ENCODE data around the gene OTOG. TPM values are rescaled to one million over a fixed set of nuclear protein-coding genes. Genes with fewer than 3 reads are reported as not detected.

OTOG gene
- total RNA-seq, 6 experiments from 2014 or later: not detected

DNA sequence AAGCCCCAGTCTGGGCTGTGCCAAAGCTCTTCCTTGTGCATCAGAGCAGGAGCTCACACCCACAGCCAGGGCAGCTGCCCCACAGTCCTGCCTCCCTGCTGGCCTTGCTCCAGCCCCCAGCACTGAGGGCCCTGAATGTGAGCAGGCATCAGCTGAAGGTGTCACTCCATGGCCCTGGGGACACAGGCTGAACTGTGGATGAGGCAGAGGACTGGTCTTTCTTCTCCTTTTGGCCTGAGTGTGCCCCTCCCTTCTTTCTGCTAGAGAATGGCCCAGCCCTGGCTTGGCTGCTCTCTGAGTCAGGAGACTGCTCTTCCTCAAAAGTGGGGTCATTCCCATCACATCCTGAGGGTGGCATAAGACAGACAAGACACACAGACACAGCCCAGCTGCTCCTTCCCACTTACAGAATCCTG lies 16.2 kb downstream of the OTOG start:
- DNase-seq (peak in 1 of 3 donors; percentile 36), ATAC-seq (peak in 2 of 4 donors; percentile 22 to 34)
- H3K4me3 ChIP-seq: no peak overlapping the region
- H3K36me3 ChIP-seq: no peaks in the 10 kb centered on the region
- H3K27ac ChIP-seq: no peak overlapping the region
- no peaks in the 10 kb centered on the region for H3K4me1 ChIP-seq
- intact Hi-C loops (cut with DNase I): no loop called here
- H3K9me3 ChIP-seq: no peaks in the 10 kb centered on the region
- no peaks in the 10 kb centered on the region for H3K27me3 ChIP-seq
- no peak for TF ChIP-seq POLR2A (IDR thresholded peaks at IDR 0.05)
- TF ChIP-seq, protein P1, sequence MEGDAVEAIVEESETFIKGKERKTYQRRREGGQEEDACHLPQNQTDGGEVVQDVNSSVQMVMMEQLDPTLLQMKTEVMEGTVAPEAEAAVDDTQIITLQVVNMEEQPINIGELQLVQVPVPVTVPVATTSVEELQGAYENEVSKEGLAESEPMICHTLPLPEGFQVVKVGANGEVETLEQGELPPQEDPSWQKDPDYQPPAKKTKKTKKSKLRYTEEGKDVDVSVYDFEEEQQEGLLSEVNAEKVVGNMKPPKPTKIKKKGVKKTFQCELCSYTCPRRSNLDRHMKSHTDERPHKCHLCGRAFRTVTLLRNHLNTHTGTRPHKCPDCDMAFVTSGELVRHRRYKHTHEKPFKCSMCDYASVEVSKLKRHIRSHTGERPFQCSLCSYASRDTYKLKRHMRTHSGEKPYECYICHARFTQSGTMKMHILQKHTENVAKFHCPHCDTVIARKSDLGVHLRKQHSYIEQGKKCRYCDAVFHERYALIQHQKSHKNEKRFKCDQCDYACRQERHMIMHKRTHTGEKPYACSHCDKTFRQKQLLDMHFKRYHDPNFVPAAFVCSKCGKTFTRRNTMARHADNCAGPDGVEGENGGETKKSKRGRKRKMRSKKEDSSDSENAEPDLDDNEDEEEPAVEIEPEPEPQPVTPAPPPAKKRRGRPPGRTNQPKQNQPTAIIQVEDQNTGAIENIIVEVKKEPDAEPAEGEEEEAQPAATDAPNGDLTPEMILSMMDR (IDR thresholded peaks at IDR 0.05): no peak

DNA sequence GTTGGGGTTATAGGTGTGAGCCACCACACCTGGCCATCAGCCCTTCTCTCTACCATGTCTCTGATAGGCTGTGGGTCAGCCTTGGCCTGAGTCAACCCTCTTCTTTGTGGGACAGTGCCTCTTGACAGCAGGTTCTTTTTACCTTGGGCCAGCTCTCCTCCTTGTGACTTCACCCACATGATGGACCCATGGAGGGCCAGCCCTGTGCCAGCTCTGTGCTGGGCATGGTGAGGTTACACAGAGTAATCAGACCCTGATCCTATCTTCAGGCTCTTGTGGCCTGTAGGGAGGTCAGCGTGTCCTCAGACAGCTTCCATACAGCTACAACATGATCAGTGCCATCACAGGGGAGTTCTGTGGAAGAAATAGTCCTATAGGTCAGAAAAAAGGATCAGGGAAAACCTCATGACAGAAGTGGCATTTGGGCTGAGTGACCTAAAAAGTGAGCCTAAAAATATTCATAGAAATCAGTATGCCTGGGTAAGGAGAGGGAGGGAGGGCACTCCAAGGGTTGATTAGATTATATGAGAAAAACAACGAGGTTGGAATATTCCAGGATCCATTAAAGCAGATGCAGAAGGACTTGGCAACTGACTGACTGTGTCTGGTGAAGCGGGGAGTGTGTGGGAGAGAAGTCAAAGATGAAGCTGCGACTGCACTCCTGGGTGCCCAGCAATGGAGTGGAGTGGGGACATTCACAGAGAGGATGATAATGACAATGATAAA lies 17.1 kb downstream of the OTOG start:
- DNase-seq: peak in 1 of 3 donors; percentile 20
- intact Hi-C loops (cut with DNase I): no loop called here
- TF ChIP-seq, protein P1 (IDR thresholded peaks at IDR 0.05): no peak
- TF ChIP-seq POLR2A (IDR thresholded peaks at IDR 0.05): no peak
- no peaks in the 10 kb centered on the region for H3K36me3 ChIP-seq
- WGBS (ENCODE audit: insufficient coverage, low coverage, low lambda C conversion rate, missing lambda C conversion rate): 72% methylated on average over 4 of the region's 4 CpGs
- ATAC-seq: no peak
- no peaks in the 10 kb centered on the region for H3K27me3 ChIP-seq
- no peak overlapping the region for H3K4me3 ChIP-seq
- H3K4me1 ChIP-seq: no peaks in the 10 kb centered on the region
- no peak overlapping the region for H3K27ac ChIP-seq
- H3K9me3 ChIP-seq: no peaks in the 10 kb centered on the region

DNA sequence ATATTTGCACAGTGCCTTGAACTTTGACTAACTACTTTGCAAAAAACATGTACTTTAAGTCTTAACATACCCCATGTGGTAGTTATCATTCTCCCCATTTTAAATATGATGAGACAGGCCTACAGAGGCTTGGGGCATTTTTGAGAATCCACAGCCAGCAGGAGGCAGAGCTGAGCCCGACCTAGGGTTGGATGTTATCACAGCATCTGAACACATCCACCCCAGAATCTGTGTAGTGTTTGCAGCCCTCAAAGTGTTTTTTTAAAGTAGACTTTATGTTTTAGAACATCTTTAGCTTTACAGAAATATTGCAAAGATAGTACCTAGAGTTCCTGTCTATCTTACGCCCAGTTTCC lies 17.6 kb downstream of the OTOG start:
- TF ChIP-seq, protein P1 (IDR thresholded peaks at IDR 0.05): no peak
- TF ChIP-seq POLR2A (IDR thresholded peaks at IDR 0.05): no peak
- H3K27ac ChIP-seq: no peak overlapping the region
- ATAC-seq (no peak), DNase-seq (no peak)
- WGBS (ENCODE audit: insufficient coverage, low coverage, low lambda C conversion rate, missing lambda C conversion rate): 63% methylated on average over 2 of the region's 2 CpGs
- intact Hi-C loops (cut with DNase I): no loop called here
- no peak overlapping the region for H3K4me3 ChIP-seq
- no peaks in the 10 kb centered on the region for H3K9me3 ChIP-seq
- H3K36me3 ChIP-seq: no peaks in the 10 kb centered on the region
- H3K27me3 ChIP-seq: no peaks in the 10 kb centered on the region
- H3K4me1 ChIP-seq: no peaks in the 10 kb centered on the region

DNA sequence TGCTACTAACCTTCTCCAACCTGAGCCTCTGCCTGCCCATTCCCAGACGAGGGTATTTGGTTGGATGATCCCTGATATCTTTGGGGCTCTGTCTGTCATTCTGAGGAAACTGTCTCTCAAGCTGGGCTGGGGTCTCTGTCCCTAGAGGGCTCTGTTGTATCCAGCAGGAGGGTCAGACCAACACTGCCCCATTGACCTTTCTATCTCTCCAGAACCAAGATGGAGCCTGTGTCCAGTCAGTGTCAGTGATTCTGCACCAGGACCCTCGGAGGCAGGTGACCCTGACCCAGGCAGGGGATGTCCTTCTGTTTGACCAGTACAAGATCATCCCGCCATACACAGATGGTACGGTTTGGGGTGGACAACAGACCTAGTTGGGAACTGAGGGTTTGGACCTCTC lies 21.9 kb downstream of the OTOG start:
- no peaks in the 10 kb centered on the region for H3K27me3 ChIP-seq
- H3K36me3 ChIP-seq: no peaks in the 10 kb centered on the region
- DNase-seq (peak in 1 of 3 donors; percentile 8), ATAC-seq (no peak)
- no peak for TF ChIP-seq POLR2A (IDR thresholded peaks at IDR 0.05)
- TF ChIP-seq, protein P1 (IDR thresholded peaks at IDR 0.05): no peak
- no peaks in the 10 kb centered on the region for H3K9me3 ChIP-seq
- H3K27ac ChIP-seq: no peak overlapping the region
- WGBS (ENCODE audit: insufficient coverage, low coverage, low lambda C conversion rate, missing lambda C conversion rate): 58% methylated on average over 3 of the region's 4 CpGs
- no peak overlapping the region for H3K4me3 ChIP-seq
- H3K4me1 ChIP-seq: no peaks in the 10 kb centered on the region
- intact Hi-C loops (cut with DNase I): no loop called here
